MM.1S (cell line): ENCODE measurements around the gene SNTG2.

Experiments
- DNase-seq: peaks from one replicate; pipeline ENCODE4 v3.0.0-alpha.2; 2015
- H2AFZ ChIP-seq: fragments of 300-600 bp; sonication (generic); 2 replicates; pipeline ENCODE4 v1.6.0; 2016; ENCODE audit warnings: antibody characterized with exemption, low read length
- H3F3A ChIP-seq: fragments of 300-600 bp; sonication (generic); 2 replicates; pipeline ENCODE4 v1.6.1; 2016; ENCODE audit warnings: mild to moderate bottlenecking, antibody characterized with exemption, low read length, moderate library complexity, mixed read lengths; ENCODE audit not compliant: insufficient read depth
- H3K27ac ChIP-seq: fragments of 300-600 bp; sonication (generic); 2 replicates; pipeline ENCODE4 v1.5.1; 2016; ENCODE audit warnings: mild to moderate bottlenecking, low read length
- H3K27me3 ChIP-seq: fragments of 300-600 bp; sonication (generic); replicated peaks from 2 replicates; pipeline ENCODE4 v1.6.0; 2016; ENCODE audit warnings: low read length; ENCODE audit not compliant: insufficient read depth
- H3K36me3 ChIP-seq: fragments of 300-600 bp; sonication (generic); replicated peaks from 2 replicates; pipeline ENCODE4 v1.6.1; 2016; ENCODE audit warnings: mild to moderate bottlenecking, low read length, mixed read lengths; ENCODE audit not compliant: insufficient read depth
- H3K4me1 ChIP-seq: fragments of 300-600 bp; sonication (generic); 2 replicates; pipeline ENCODE4 v1.6.1; 2016; ENCODE audit warnings: low read length, mixed read lengths
- H3K4me2 ChIP-seq: fragments of 300-600 bp; sonication (generic); 2 replicates; pipeline ENCODE4 v1.6.0; 2016; ENCODE audit warnings: low read depth, low read length
- H3K4me3 ChIP-seq: fragments of 300-600 bp; sonication (generic); 2 replicates; pipeline ENCODE4 v1.5.1; 2016; ENCODE audit warnings: low read length, mixed read lengths
- H3K79me2 ChIP-seq: fragments of 300-600 bp; sonication (generic); 2 replicates; pipeline ENCODE4 v1.6.1; 2016; ENCODE audit warnings: mixed run types, low read length, mixed read lengths
- H3K9ac ChIP-seq: fragments of 300-600 bp; sonication (generic); 2 replicates; pipeline ENCODE4 v1.6.1; 2016; ENCODE audit warnings: low read length, mixed read lengths
- H3K9me2 ChIP-seq: fragments of 300-600 bp; sonication (generic); replicated peaks from 2 replicates; pipeline ENCODE4 v1.6.1; 2016; ENCODE audit warnings: mild to moderate bottlenecking, low read length, mixed read lengths; ENCODE audit not compliant: insufficient read depth
- H3K9me3 ChIP-seq: fragments of 300-600 bp; sonication (generic); replicated peaks from 2 replicates; pipeline ENCODE4 v1.6.1; 2016; ENCODE audit warnings: mild to moderate bottlenecking, low read length, mixed read lengths; ENCODE audit not compliant: insufficient read depth
- H4K20me1 ChIP-seq: fragments of 300-600 bp; sonication (generic); 2 replicates; pipeline ENCODE4 v1.6.1; 2016; ENCODE audit warnings: mild to moderate bottlenecking, low read length, moderate library complexity, mixed read lengths; ENCODE audit not compliant: insufficient read depth
- EZH2 ChIP-seq: fragments of 300-600 bp; sonication (generic); optimal IDR thresholded peaks from 2 replicates; pipeline ENCODE3; 2017; ENCODE audit warnings: low read depth, mild to moderate bottlenecking, antibody characterized with exemption, low read length, mixed read lengths
- EZH2phosphoT487 ChIP-seq: fragments of 300-600 bp; sonication (generic); IDR thresholded peaks from 2 replicates; pipeline ENCODE4 v1.6.1; 2018; ENCODE audit warnings: antibody characterized with exemption, low read length
- TF ChIP-seq, protein P1 (sequence below): fragments of 300-600 bp; sonication (generic); IDR thresholded peaks from 2 replicates; pipeline ENCODE4 v1.5.1; 2016; ENCODE audit warnings: antibody characterized with exemption, low read length, mixed read lengths

SNTG2 gene

GRCh38 chr2:1183300-1183699 lies 232.7 kb downstream of the SNTG2 start:
- TF ChIP-seq EZH2phosphoT487 (no peak), EZH2 (no peak)
- TF ChIP-seq, protein P1, sequence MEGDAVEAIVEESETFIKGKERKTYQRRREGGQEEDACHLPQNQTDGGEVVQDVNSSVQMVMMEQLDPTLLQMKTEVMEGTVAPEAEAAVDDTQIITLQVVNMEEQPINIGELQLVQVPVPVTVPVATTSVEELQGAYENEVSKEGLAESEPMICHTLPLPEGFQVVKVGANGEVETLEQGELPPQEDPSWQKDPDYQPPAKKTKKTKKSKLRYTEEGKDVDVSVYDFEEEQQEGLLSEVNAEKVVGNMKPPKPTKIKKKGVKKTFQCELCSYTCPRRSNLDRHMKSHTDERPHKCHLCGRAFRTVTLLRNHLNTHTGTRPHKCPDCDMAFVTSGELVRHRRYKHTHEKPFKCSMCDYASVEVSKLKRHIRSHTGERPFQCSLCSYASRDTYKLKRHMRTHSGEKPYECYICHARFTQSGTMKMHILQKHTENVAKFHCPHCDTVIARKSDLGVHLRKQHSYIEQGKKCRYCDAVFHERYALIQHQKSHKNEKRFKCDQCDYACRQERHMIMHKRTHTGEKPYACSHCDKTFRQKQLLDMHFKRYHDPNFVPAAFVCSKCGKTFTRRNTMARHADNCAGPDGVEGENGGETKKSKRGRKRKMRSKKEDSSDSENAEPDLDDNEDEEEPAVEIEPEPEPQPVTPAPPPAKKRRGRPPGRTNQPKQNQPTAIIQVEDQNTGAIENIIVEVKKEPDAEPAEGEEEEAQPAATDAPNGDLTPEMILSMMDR = no peak

DNA sequence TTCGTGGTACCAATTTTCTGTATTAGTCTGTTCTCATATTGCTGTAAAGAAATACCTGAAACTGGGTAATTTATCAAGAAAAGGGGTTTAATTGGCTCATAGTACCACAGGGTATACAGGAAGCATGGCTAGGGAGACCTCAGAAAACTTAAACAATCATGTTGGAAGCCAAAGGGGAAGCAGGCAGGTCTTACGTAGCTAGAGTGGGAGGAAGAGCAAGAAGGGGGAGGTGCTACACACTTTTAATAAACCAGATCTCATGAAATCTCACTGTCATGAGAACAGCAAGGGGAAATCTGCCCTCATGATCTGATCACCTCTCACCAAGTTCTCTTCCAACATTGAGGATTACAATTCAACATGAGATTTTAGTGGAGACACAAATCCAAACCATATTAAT lies 235.8 kb downstream of the SNTG2 start:
- no peaks in the 10 kb centered on the region for H3K79me2 ChIP-seq
- no peak for TF ChIP-seq EZH2
- TF ChIP-seq, protein P1 = no peak
- TF ChIP-seq EZH2phosphoT487 = no peak
- H3K27me3 ChIP-seq = no peaks in the 10 kb centered on the region; the same call in 1 of the 2 replicates
- H3K27ac ChIP-seq = no peak overlapping the region
- H3F3A ChIP-seq = no peaks in the 10 kb centered on the region
- no peak overlapping the region for H2AFZ ChIP-seq
- H3K4me1 ChIP-seq = no peaks in the 10 kb centered on the region
- H3K9ac ChIP-seq = no peak overlapping the region
- no peak overlapping the region for H3K4me3 ChIP-seq
- no peaks in the 10 kb centered on the region for H3K9me2 ChIP-seq
- H3K36me3 ChIP-seq = no peaks in the 10 kb centered on the region
- H3K9me3 ChIP-seq = no peaks in the 10 kb centered on the region
- no peak for DNase-seq
- no peak overlapping the region for H3K4me2 ChIP-seq
- no peaks in the 10 kb centered on the region for H4K20me1 ChIP-seq

More at GRCh38 chr2:1183300-1183699, 232.7 kb downstream of the SNTG2 start:
- Histone ChIP-seq H3K36me3 (no peaks in the 10 kb centered on the region), H3K27ac (no peak overlapping the region), H3K9me2 (no peaks in the 10 kb centered on the region), H3K9me3 (no peaks in the 10 kb centered on the region), H3K4me3 (no peak overlapping the region), H3K27me3 (no peaks in the 10 kb centered on the region; the same call in 1 of the 2 replicates), H3F3A (no peaks in the 10 kb centered on the region), H3K4me2 (no peak overlapping the region), H3K4me1 (no peaks in the 10 kb centered on the region), H3K79me2 (no peaks in the 10 kb centered on the region), H3K9ac (no peak overlapping the region), H4K20me1 (no peaks in the 10 kb centered on the region), H2AFZ (no peak overlapping the region)
- no peak for DNase-seq

DNA sequence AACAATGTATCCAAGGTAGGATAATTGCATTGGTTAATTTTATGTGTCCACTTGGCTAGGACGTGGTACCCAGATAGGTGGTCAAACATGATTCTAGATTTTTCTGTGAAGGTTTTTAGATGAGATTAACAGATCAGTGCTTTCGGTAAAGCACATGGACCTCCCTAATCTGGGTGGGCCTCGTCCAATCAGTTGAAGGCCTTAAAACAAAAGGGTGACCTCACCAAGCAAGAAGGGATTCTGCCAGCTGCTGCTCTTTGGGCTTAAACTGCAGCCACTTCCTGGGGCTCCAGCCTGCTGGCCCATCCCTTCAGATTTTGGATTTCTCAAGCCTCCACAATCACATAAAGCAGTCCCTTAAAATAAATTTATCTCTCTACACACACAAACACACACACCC lies 236.5 kb downstream of the SNTG2 start:
- Histone ChIP-seq H3K9me2 (no peaks in the 10 kb centered on the region), H3K4me2 (no peak overlapping the region), H3F3A (no peaks in the 10 kb centered on the region), H3K27ac (no peak overlapping the region), H2AFZ (no peak overlapping the region), H3K4me3 (no peak overlapping the region), H3K79me2 (no peaks in the 10 kb centered on the region), H3K4me1 (no peaks in the 10 kb centered on the region), H4K20me1 (no peaks in the 10 kb centered on the region), H3K9ac (no peak overlapping the region), H3K9me3 (no peaks in the 10 kb centered on the region), H3K27me3 (no peaks in the 10 kb centered on the region; the same call in 1 of the 2 replicates), H3K36me3 (no peaks in the 10 kb centered on the region)
- TF ChIP-seq, protein P1 = no peak
- TF ChIP-seq EZH2 (no peak), EZH2phosphoT487 (no peak)
- no peak for DNase-seq
